Activated naive CD4-positive, alpha-beta T cell treated with anti-CD3 and anti-CD28 coated beads, Interleukin-2, amount 50 U/mL, for 24 hours (primary cell): Measurements from ENCODE around the gene TRIO.
"Not testable (repeated sequence)": the region's sequence is repeated elsewhere in the genome, so short reads cannot be mapped to it uniquely, and the experiment has no call there.

Source experiments
- H3K27ac Mint-ChIP-seq: one replicate; pipeline ENCODE4 v1.8.0; 2021; ENCODE audit warnings: mild to moderate bottlenecking, mixed read lengths
- H3K27me3 Mint-ChIP-seq: one replicate; pipeline ENCODE4 v1.8.0; 2021; ENCODE audit warnings: mixed read lengths
- H3K36me3 Mint-ChIP-seq: one replicate; pipeline ENCODE4 v1.8.0; 2021; ENCODE audit warnings: mixed read lengths
- H3K4me1 Mint-ChIP-seq: one replicate; pipeline ENCODE4 v1.8.0; 2021; ENCODE audit warnings: mixed read lengths
- H3K4me3 Mint-ChIP-seq: one replicate; pipeline ENCODE4 v1.8.0; 2021; ENCODE audit warnings: mild to moderate bottlenecking, mixed read lengths
- H3K9me3 Mint-ChIP-seq: one replicate; pipeline ENCODE4 v1.8.0; 2021; ENCODE audit warnings: mixed read lengths

The TRIO gene

GRCh38 chr5:14435481-14435880 is 292.3 kb downstream of the TRIO start:
- H3K27me3 Mint-ChIP-seq: no peaks in the 10 kb centered on the region
- H3K9me3 Mint-ChIP-seq: peaks cover 4% of the 10 kb centered on the region
- H3K36me3 Mint-ChIP-seq: no peaks in the 10 kb centered on the region
- no peak overlapping the region for H3K4me3 Mint-ChIP-seq
- H3K4me1 Mint-ChIP-seq: peaks cover 4% of the 10 kb centered on the region
- H3K27ac Mint-ChIP-seq: no peak overlapping the region

- not testable (repeated sequence) for H3K4me1 Mint-ChIP-seq, H3K27me3 Mint-ChIP-seq, H3K36me3 Mint-ChIP-seq, H3K27ac Mint-ChIP-seq, H3K9me3 Mint-ChIP-seq, H3K4me3 Mint-ChIP-seq
Measured at GRCh38 chr5:14436122-14436521, 293.0 kb downstream of the TRIO start.

- no peaks in the 10 kb centered on the region for H3K27me3 Mint-ChIP-seq
Measured at GRCh38 chr5:14436801-14437542, 293.8 kb downstream of the TRIO start.

GRCh38 chr5:14438195-14438606 is 295.1 kb downstream of the TRIO start:
- peaks cover 4% of the 10 kb centered on the region for H3K4me1 Mint-ChIP-seq
- H3K9me3 Mint-ChIP-seq: peaks cover 4% of the 10 kb centered on the region
- no peaks in the 10 kb centered on the region for H3K36me3 Mint-ChIP-seq
- no peak overlapping the region for H3K27ac Mint-ChIP-seq
- no peak overlapping the region for H3K4me3 Mint-ChIP-seq
- no peaks in the 10 kb centered on the region for H3K27me3 Mint-ChIP-seq

More at GRCh38 chr5:14436801-14437542, 293.8 kb downstream of the TRIO start:
- peaks cover 4% of the 10 kb centered on the region for H3K9me3 Mint-ChIP-seq
- no peak overlapping the region for H3K27ac Mint-ChIP-seq
- peaks cover 4% of the 10 kb centered on the region for H3K4me1 Mint-ChIP-seq
- H3K36me3 Mint-ChIP-seq: no peaks in the 10 kb centered on the region
- no peak overlapping the region for H3K4me3 Mint-ChIP-seq

- Mint-ChIP-seq H3K4me1 (peaks cover 4% of the 10 kb centered on the region), H3K9me3 (peaks cover 4% of the 10 kb centered on the region), H3K27ac (no peak overlapping the region), H3K27me3 (no peaks in the 10 kb centered on the region), H3K4me3 (no peak overlapping the region), H3K36me3 (no peaks in the 10 kb centered on the region)
Measured at GRCh38 chr5:14439087-14439871, 296.1 kb downstream of the TRIO start.

GRCh38 chr5:14440223-14440581 is 297.1 kb downstream of the TRIO start:
- no peaks in the 10 kb centered on the region for H3K36me3 Mint-ChIP-seq
- H3K4me1 Mint-ChIP-seq: peaks cover 4% of the 10 kb centered on the region
- H3K4me3 Mint-ChIP-seq: no peak overlapping the region
- H3K9me3 Mint-ChIP-seq: no peaks in the 10 kb centered on the region
- H3K27me3 Mint-ChIP-seq: no peaks in the 10 kb centered on the region
- H3K27ac Mint-ChIP-seq: no peak overlapping the region

GRCh38 chr5:14440582-14441431 is 297.7 kb downstream of the TRIO start:
- H3K4me1 Mint-ChIP-seq: peaks cover 4% of the 10 kb centered on the region
- no peak overlapping the region for H3K4me3 Mint-ChIP-seq
- H3K9me3 Mint-ChIP-seq: no peaks in the 10 kb centered on the region
- H3K27me3 Mint-ChIP-seq: no peaks in the 10 kb centered on the region
- H3K36me3 Mint-ChIP-seq: no peaks in the 10 kb centered on the region
- no peak overlapping the region for H3K27ac Mint-ChIP-seq

GRCh38 chr5:14441641-14442040 is 298.5 kb downstream of the TRIO start:
- Mint-ChIP-seq H3K4me1 (peaks cover 4% of the 10 kb centered on the region), H3K4me3 (no peak overlapping the region), H3K27me3 (no peaks in the 10 kb centered on the region), H3K9me3 (no peaks in the 10 kb centered on the region), H3K36me3 (no peaks in the 10 kb centered on the region), H3K27ac (no peak overlapping the region)

- Mint-ChIP-seq H3K36me3 (no peaks in the 10 kb centered on the region), H3K4me3 (no peak overlapping the region), H3K9me3 (no peaks in the 10 kb centered on the region), H3K27ac (no peak overlapping the region), H3K4me1 (peaks cover 4% of the 10 kb centered on the region), H3K27me3 (no peaks in the 10 kb centered on the region)
Measured at GRCh38 chr5:14442536-14442935, 299.4 kb downstream of the TRIO start.

- H3K27ac Mint-ChIP-seq: no peak overlapping the region
- H3K4me3 Mint-ChIP-seq: no peak overlapping the region
- no peaks in the 10 kb centered on the region for H3K4me1 Mint-ChIP-seq
- no peaks in the 10 kb centered on the region for H3K9me3 Mint-ChIP-seq
- H3K36me3 Mint-ChIP-seq: no peaks in the 10 kb centered on the region
- H3K27me3 Mint-ChIP-seq: no peaks in the 10 kb centered on the region
Measured at GRCh38 chr5:14443671-14444093, 300.5 kb downstream of the TRIO start.

GRCh38 chr5:14444161-14444560 is 301.0 kb downstream of the TRIO start:
- Mint-ChIP-seq H3K27me3 (no peaks in the 10 kb centered on the region), H3K36me3 (no peaks in the 10 kb centered on the region), H3K4me1 (no peaks in the 10 kb centered on the region), H3K9me3 (no peaks in the 10 kb centered on the region), H3K4me3 (no peak overlapping the region), H3K27ac (no peak overlapping the region)

- Mint-ChIP-seq H3K9me3 (no peaks in the 10 kb centered on the region), H3K4me3 (no peak overlapping the region), H3K27me3 (no peaks in the 10 kb centered on the region), H3K27ac (no peak overlapping the region), H3K36me3 (no peaks in the 10 kb centered on the region), H3K4me1 (no peaks in the 10 kb centered on the region)
Measured at GRCh38 chr5:14445013-14445412, 301.9 kb downstream of the TRIO start.

GRCh38 chr5:14445576-14446290 is 302.6 kb downstream of the TRIO start:
- Mint-ChIP-seq H3K27ac (no peak overlapping the region), H3K36me3 (no peaks in the 10 kb centered on the region), H3K4me1 (no peaks in the 10 kb centered on the region), H3K9me3 (no peaks in the 10 kb centered on the region), H3K4me3 (no peak overlapping the region), H3K27me3 (no peaks in the 10 kb centered on the region)

GRCh38 chr5:14447958-14448911 is 305.1 kb downstream of the TRIO start:
- no peaks in the 10 kb centered on the region for H3K27me3 Mint-ChIP-seq
- no peaks in the 10 kb centered on the region for H3K4me1 Mint-ChIP-seq
- H3K4me3 Mint-ChIP-seq: no peak overlapping the region
- no peaks in the 10 kb centered on the region for H3K36me3 Mint-ChIP-seq
- H3K27ac Mint-ChIP-seq: no peak overlapping the region
- H3K9me3 Mint-ChIP-seq: no peaks in the 10 kb centered on the region
